Fibroblast of mammary gland (primary cell): Measurements from ENCODE around the gene KDM4B.
"Not testable (repeated sequence)": the region's sequence is repeated elsewhere in the genome, so short reads cannot be mapped to it uniquely, and the experiment has no call there.

ENCODE experiments used
- DNase-seq: peaks from one replicate; pipeline ENCODE4 v3.0.0-alpha.2; 2010; ENCODE audit warnings: low read depth
- H3K4me3 ChIP-seq: 2 replicates; pipeline ENCODE4 v1.5.1; 2011; ENCODE audit warnings: low read depth, mild to moderate bottlenecking, low read length, moderate library complexity; ENCODE audit not compliant: control insufficient read depth
- TF ChIP-seq, protein P1 (sequence below): conservative IDR thresholded peaks from 2 replicates; pipeline ENCODE4 v1.5.1; 2011; ENCODE audit warnings: low read depth, low read length, inconsistent platforms; ENCODE audit not compliant: control insufficient read depth, insufficient read depth

KDM4B gene

DNA sequence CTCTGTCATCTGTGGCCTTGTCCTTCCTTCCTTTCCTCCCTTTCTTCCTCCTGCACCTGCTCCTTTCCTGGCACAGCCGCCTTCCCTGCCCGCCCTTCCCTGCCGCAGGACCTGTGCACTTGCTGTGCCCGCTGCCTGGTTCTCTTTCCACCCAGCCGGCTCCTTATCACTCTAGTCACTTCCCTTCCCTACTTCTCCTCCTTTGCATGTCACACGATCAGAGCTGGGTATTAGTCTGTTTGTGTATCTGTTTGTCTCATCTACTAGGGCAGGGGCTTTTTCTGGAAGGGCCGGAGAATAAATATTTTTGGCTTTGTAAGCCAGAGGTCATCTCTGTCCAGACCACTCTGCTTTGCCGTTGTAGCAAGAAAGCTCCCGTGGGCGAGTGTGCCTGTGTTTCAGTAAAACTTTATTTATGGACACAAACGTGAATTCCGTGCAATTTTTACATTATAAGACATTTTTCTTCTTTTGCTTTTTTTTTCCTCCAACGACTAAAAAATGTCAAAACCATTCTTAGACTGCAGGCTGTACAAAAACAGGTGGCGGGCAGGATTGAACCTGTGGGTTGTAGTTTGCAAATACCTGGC lies 6.1 kb downstream of the KDM4B start:
- no peak for DNase-seq
- TF ChIP-seq, protein P1, sequence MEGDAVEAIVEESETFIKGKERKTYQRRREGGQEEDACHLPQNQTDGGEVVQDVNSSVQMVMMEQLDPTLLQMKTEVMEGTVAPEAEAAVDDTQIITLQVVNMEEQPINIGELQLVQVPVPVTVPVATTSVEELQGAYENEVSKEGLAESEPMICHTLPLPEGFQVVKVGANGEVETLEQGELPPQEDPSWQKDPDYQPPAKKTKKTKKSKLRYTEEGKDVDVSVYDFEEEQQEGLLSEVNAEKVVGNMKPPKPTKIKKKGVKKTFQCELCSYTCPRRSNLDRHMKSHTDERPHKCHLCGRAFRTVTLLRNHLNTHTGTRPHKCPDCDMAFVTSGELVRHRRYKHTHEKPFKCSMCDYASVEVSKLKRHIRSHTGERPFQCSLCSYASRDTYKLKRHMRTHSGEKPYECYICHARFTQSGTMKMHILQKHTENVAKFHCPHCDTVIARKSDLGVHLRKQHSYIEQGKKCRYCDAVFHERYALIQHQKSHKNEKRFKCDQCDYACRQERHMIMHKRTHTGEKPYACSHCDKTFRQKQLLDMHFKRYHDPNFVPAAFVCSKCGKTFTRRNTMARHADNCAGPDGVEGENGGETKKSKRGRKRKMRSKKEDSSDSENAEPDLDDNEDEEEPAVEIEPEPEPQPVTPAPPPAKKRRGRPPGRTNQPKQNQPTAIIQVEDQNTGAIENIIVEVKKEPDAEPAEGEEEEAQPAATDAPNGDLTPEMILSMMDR: no peak
- H3K4me3 ChIP-seq: no peak overlapping the region

DNA sequence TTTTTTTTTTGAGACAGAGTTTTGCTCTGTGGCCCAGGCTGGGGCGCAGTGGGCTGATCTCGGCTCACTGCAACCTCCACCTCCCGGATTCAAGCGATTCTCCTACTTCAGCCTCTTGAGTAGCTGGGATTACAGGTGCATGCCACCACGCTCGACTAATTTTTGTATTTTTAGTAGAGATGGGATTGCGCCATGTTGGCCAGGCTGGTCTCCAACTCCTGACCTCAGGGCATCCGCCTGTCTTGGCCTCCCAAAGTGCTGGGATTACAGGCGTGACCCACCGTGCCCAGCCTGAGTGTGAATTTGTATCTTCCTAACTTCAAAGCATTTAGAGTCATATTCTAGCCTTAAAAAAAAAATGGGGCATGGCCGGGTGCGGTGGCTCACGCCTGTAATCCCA lies 6.7 kb downstream of the KDM4B start:
- DNase-seq, H3K4me3 ChIP-seq: not testable (repeated sequence)

DNA sequence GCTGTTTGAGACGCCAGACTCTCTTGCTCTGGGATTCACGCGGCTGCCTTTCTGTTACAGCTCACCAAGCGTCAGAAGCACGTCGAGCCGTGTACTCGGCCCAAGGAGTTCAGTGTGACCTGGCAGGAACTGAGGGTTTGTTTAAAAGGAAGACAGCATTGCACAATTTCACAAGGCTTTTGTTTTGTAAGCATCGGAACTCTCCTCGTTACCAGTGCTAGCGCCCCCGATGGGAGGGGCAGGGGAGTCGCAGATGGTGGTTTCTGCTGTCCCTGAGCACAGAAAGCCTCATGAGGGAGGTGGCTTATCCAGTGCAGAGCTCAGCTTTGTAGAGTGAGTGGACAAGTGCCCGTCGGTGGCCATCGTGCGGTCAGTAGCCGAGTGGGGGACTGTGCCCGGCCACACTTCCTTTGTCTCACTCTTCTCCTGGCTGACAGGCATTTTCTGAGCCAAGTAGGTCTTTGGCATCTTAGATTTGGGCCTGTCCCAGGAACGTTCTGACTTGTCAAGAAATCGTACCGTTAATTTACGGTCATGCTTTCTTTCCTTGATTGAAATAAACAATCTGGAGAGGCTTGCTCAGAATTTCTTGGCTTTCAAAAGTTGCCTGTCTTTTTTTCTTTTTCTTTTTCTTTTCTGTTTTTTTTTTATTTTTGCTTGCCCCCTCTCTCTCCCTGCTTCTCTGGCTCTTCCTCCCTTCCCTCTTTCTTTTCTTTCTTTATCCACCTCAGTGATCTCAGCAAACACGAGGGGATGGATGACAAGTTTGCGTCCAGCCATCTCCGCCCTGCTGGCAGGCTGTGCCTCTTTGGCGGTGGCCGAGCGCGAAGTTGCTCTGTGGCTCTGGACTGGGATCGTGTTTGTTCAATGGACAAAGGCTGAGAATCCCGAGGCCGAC lies 7.7 kb downstream of the KDM4B start:
- TF ChIP-seq, protein P1: peak; percentile 62
- peak; percentile 99 for DNase-seq
- peak overlapping the region; percentile 9 for H3K4me3 ChIP-seq

DNA sequence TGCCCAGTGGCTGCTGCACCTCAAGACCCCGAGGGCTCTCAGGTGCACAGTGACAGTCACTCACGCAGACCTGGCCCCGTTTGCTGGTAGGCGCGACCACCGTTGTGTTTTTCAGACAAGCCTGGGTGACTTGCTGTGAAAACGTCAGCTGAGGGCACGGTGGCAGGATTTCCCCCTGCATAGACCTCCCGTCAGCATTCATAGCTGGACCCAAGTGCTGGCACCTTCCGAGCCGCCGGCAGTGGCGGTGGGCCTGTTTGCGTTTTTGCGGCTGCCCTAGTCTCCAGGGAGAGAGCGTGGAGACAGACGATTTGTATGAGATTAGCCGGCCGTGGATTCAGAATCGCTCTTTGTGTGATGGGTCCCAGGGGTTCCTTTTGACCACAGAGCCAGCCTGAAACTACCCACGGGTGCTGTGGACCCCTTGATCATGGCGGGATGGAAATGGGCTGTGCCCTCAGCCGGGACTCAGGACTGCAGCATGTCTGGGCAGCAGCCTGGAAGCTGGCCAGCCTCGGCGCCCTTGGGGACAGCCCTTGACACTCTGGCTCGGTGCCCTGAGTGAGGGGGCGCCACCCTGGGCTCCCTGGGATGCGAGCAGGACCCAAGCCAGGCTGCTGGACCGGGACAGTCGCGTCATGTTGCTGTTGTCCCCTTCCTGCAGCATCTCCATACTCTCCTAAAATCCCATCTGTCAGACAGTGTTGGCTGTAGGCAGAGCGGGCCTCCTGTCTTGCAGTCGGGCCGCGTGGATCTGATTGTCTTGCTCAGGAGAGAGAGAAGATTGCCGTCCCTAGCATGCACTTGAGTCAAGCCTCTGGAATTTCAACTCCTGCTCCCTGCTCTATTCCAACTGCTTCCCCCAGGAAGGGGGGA lies 8.6 kb downstream of the KDM4B start:
- peak; percentile 93 for DNase-seq
- H3K4me3 ChIP-seq: peak overlapping the region; percentile 9
- TF ChIP-seq, protein P1: no peak

DNA sequence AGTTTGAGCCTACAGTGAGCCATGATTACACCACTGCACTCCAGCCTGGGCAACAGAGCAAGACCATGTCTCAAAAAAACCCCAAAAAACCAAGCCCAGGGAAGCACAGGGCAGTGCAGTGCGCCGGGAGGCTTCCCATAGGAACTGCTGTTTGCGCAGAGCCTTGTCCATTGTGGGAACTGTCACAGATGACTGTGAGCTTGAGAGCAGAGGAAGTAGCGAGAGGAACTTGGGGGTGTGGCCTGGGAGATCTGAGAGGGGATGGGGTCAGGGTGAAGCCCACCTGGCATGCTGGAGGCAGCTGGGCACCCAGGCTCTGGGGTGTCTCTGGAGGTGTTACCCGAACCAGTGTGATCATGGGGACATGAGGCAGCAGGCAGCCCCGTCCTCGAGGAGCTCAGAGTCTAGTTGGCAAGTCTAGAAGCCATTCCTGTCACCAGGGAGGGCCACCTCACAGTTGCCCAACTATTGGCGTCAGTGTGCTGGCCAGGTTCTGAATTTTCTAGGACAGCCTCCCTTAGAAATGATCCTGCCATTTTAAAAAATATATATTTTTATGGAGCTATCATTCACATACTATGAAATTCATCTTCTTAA lies 10.4 kb downstream of the KDM4B start:
- TF ChIP-seq, protein P1: no peak
- DNase-seq: no peak
- H3K4me3 ChIP-seq: no peak overlapping the region

DNA sequence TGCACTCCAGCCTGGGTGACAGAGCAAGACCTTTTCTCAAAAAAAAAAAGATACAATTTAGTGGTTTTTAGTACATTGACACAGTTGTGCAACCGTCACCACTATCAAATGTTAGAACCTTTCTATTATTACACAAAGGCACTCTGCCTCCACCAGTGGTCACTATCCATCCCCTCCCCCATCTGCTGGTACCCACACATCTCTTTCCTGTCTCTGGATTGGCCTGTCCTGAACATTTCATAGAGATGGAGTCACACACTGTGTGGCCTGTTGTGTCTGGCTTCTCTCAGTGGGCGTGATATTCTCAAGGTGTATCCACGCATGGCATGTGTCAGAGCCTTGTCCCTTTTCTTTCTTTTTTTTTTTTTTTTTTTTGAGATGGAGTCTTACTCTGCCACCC lies 11.2 kb downstream of the KDM4B start:
- DNase-seq: no peak
- TF ChIP-seq, protein P1: no peak
- H3K4me3 ChIP-seq: no peak overlapping the region
